Muscle layer of duodenum (tissue), 2 donors: ENCODE data around the gene UCN3.
A peak's percentile ranks its signal among the peaks of the same experiment; 100 is the strongest.
"Not testable (repeated sequence)": the region's sequence is repeated elsewhere in the genome, so short reads cannot be mapped to it uniquely, and the experiment has no call there.

Source experiments
- H3K27ac ChIP-seq: one replicate; pipeline ENCODE4 v1.7.0; 2013; ENCODE audit warnings: mild to moderate bottlenecking, low read length
- H3K27me3 ChIP-seq: one replicate; pipeline ENCODE4 v1.7.0; 2013; ENCODE audit warnings: low read depth, mild to moderate bottlenecking, control low read depth, low read length
- H3K36me3 ChIP-seq, 2 donors: one replicate each; pipeline ENCODE4 v1.7.0; 2013; ENCODE audit warnings: low read length in 2 of 2, control low read depth in 1 of 2, mild to moderate bottlenecking in 1 of 2; ENCODE audit not compliant: insufficient read depth in 2 of 2, control insufficient read depth in 1 of 2
- H3K4me1 ChIP-seq, 2 donors: one replicate each; pipeline ENCODE4 v1.7.0; 2013; ENCODE audit warnings: low read length in 2 of 2, mild to moderate bottlenecking in 2 of 2, control low read depth in 1 of 2, moderate library complexity in 1 of 2; ENCODE audit not compliant: insufficient read depth in 2 of 2, control insufficient read depth in 1 of 2
- H3K4me3 ChIP-seq, 2 donors: one replicate each; pipeline ENCODE4 v1.7.0; 2013; ENCODE audit warnings: low read length in 2 of 2, low read depth in 1 of 2, mild to moderate bottlenecking in 1 of 2
- H3K9me3 ChIP-seq, 2 donors: one replicate each; pipeline ENCODE4 v1.7.0; 2013; ENCODE audit warnings: low read length in 2 of 2, control low read depth in 1 of 2, mild to moderate bottlenecking in 1 of 2; ENCODE audit not compliant: control insufficient read depth in 1 of 2
- donor health status: healthy.

UCN3 gene

GRCh38 chr10:5391790-5392189, 27.0 kb downstream of the UCN3 start:
- Histone ChIP-seq H3K9me3 (peaks cover 6 to 27% of the 10 kb centered on the region in 2 donors), H3K36me3 (no peaks in the 10 kb centered on the region), H3K4me1 (no peaks in the 10 kb centered on the region), H3K27ac (no peak overlapping the region), H3K27me3 (no peaks in the 10 kb centered on the region), H3K4me3 (no peak overlapping the region)

GRCh38 chr10:5393529-5393928, 28.8 kb downstream of the UCN3 start:
- Histone ChIP-seq H3K9me3 (peaks cover 6 to 27% of the 10 kb centered on the region in 2 donors), H3K4me3 (no peak overlapping the region), H3K27me3 (no peaks in the 10 kb centered on the region), H3K4me1 (no peaks in the 10 kb centered on the region), H3K36me3 (no peaks in the 10 kb centered on the region), H3K27ac (no peak overlapping the region)

- H3K4me3 ChIP-seq = no peak overlapping the region
- H3K9me3 ChIP-seq = peaks cover 6 to 17% of the 10 kb centered on the region in 2 donors
- H3K4me1 ChIP-seq = no peaks in the 10 kb centered on the region
- H3K27ac ChIP-seq = no peak overlapping the region
- H3K27me3 ChIP-seq = no peaks in the 10 kb centered on the region
- H3K36me3 ChIP-seq = no peaks in the 10 kb centered on the region
Observed at GRCh38 chr10:5395168-5395567, 30.4 kb downstream of the UCN3 start.

GRCh38 chr10:5396556-5397300, 32.0 kb downstream of the UCN3 start:
- no peak overlapping the region for H3K4me3 ChIP-seq
- H3K36me3 ChIP-seq = no peaks in the 10 kb centered on the region
- H3K27ac ChIP-seq = no peak overlapping the region
- H3K4me1 ChIP-seq = no peaks in the 10 kb centered on the region
- no peaks in the 10 kb centered on the region for H3K27me3 ChIP-seq
- H3K9me3 ChIP-seq = peaks cover 0 to 5% of the 10 kb centered on the region in 2 donors

GRCh38 chr10:5399332-5399731, 34.6 kb downstream of the UCN3 start:
- Histone ChIP-seq H3K27me3 (no peaks in the 10 kb centered on the region), H3K9me3 (no peaks in the 10 kb centered on the region), H3K27ac (no peak overlapping the region), H3K4me3 (no peak overlapping the region), H3K36me3 (no peaks in the 10 kb centered on the region), H3K4me1 (no peaks in the 10 kb centered on the region)

GRCh38 chr10:5400468-5401240, 35.9 kb downstream of the UCN3 start:
- Histone ChIP-seq H3K4me3 (no peak overlapping the region), H3K4me1 (no peaks in the 10 kb centered on the region), H3K27ac (no peak overlapping the region), H3K9me3 (no peaks in the 10 kb centered on the region), H3K27me3 (no peaks in the 10 kb centered on the region), H3K36me3 (no peaks in the 10 kb centered on the region)

GRCh38 chr10:5402798-5403197, 38.0 kb downstream of the UCN3 start:
- Histone ChIP-seq H3K4me3 (no peak overlapping the region), H3K9me3 (no peaks in the 10 kb centered on the region), H3K27me3 (no peaks in the 10 kb centered on the region), H3K27ac (no peak overlapping the region), H3K4me1 (no peaks in the 10 kb centered on the region), H3K36me3 (no peaks in the 10 kb centered on the region)

GRCh38 chr10:5404208-5405041, 39.7 kb downstream of the UCN3 start, which contains the start of gene TUBAL3:
Gene TUBAL3 (minus strand): TSS chr10:5404828. CDS start chr10:5404792, 36 bp downstream.
- Histone ChIP-seq H3K4me3 (peak within 1 kb of the TSS in 1 of 2 donors; percentile 0), H3K9me3 (no peaks in the 10 kb centered on the region), H3K27me3 (no peaks in the 10 kb centered on the region), H3K4me1 (no peaks in the 10 kb centered on the region), H3K36me3 (no peaks in the 10 kb centered on the region), H3K27ac (peak within 1 kb of the TSS; percentile 13)

- no peaks in the 10 kb centered on the region for H3K36me3 ChIP-seq
Observed at GRCh38 chr10:5406918-5407317, 42.2 kb downstream of the UCN3 start.

GRCh38 chr10:5410787-5411186, 46.0 kb downstream of the UCN3 start:
- not testable (repeated sequence) for H3K27me3 ChIP-seq, H3K4me3 ChIP-seq, H3K36me3 ChIP-seq, H3K27ac ChIP-seq, H3K4me1 ChIP-seq, H3K9me3 ChIP-seq

More at GRCh38 chr10:5406918-5407317, 42.2 kb downstream of the UCN3 start:
- Histone ChIP-seq H3K4me1 (no peaks in the 10 kb centered on the region), H3K27ac (no peak overlapping the region), H3K27me3 (no peaks in the 10 kb centered on the region), H3K9me3 (no peaks in the 10 kb centered on the region), H3K4me3 (no peak overlapping the region)

GRCh38 chr10:5411941-5412276, 47.1 kb downstream of the UCN3 start:
- Histone ChIP-seq H3K4me1 (no peaks in the 10 kb centered on the region), H3K4me3 (peak overlapping the region; percentile 72 to 91), H3K36me3 (no peaks in the 10 kb centered on the region), H3K27me3 (no peaks in the 10 kb centered on the region), H3K27ac (no peak overlapping the region), H3K9me3 (no peaks in the 10 kb centered on the region)
